NCI-H1105 (cell line): Measurements from ENCODE around the gene ALDH1L1.
A peak's percentile ranks its signal among the peaks of the same experiment; 100 is the strongest.
"Not testable (repeated sequence)": the region's sequence is repeated elsewhere in the genome, so short reads cannot be mapped to it uniquely, and the experiment has no call there.

Source experiments
- DNase-seq: peaks from one replicate; lab custom pipeline; 2025; lab: John Stamatoyannopoulos, UW

ALDH1L1 gene

GRCh38 chr3:126105691-126106187 lies 74.6 kb downstream of the ALDH1L1 start:
- DNase-seq: no peak

- DNase-seq: no peak
These were observed 75.4 kb downstream of the ALDH1L1 start for GRCh38 chr3:126104742-126105605.

GRCh38 chr3:126104028-126104635 lies 76.3 kb downstream of the ALDH1L1 start:
- no peak for DNase-seq

GRCh38 chr3:126103121-126104027 lies 77.0 kb downstream of the ALDH1L1 start:
- no peak for DNase-seq

- no peak for DNase-seq
These were observed 77.8 kb downstream of the ALDH1L1 start for GRCh38 chr3:126102530-126102951.

- no peak for DNase-seq
These were observed 78.4 kb downstream of the ALDH1L1 start for GRCh38 chr3:126102011-126102410.

GRCh38 chr3:126101521-126101982 lies 78.8 kb downstream of the ALDH1L1 start:
- DNase-seq: no peak

- no peak for DNase-seq
These were observed 79.6 kb downstream of the ALDH1L1 start for GRCh38 chr3:126100634-126101301.

GRCh38 chr3:126100269-126100633 lies 80.1 kb downstream of the ALDH1L1 start:
- no peak for DNase-seq

GRCh38 chr3:126098391-126098858 lies 82.0 kb downstream of the ALDH1L1 start:
- DNase-seq: no peak

- no peak for DNase-seq
These were observed 82.6 kb downstream of the ALDH1L1 start for GRCh38 chr3:126097801-126098200.

GRCh38 chr3:126096274-126096673 lies 84.1 kb downstream of the ALDH1L1 start:
- not testable (repeated sequence) for DNase-seq

GRCh38 chr3:126092128-126092527 lies 88.3 kb downstream of the ALDH1L1 start:
- DNase-seq: not testable (repeated sequence)

- DNase-seq: no peak
These were observed 92.7 kb downstream of the ALDH1L1 start for GRCh38 chr3:126087552-126088175.

GRCh38 chr3:126085841-126086240 lies 94.5 kb downstream of the ALDH1L1 start:
- no peak for DNase-seq

- no peak for DNase-seq
These were observed 95.1 kb downstream of the ALDH1L1 start for GRCh38 chr3:126085276-126085675.

- no peak for DNase-seq
These were observed 95.6 kb downstream of the ALDH1L1 start for GRCh38 chr3:126084768-126085180.

GRCh38 chr3:126083913-126084767 lies 96.2 kb downstream of the ALDH1L1 start, which contains the start of gene SLC41A3:
Gene SLC41A3 (minus strand): TSS chr3:126084124. CDS start chr3:126068219, 15,905 bp downstream.
- DNase-seq: peak; percentile 87

- DNase-seq: peak; percentile 62
These were observed 96.9 kb downstream of the ALDH1L1 start for GRCh38 chr3:126083511-126083912.

- no peak for DNase-seq
These were observed 97.3 kb downstream of the ALDH1L1 start for GRCh38 chr3:126083138-126083445.
